ENCODE results near the gene CCM2. TPM values are rescaled to one million over a fixed set of nuclear protein-coding genes. Genes with fewer than 3 reads are reported as not detected.

CCM2 gene
- total RNA-seq, 4 donors from 2014 or later, result 35.8 to 62.0 (median 51.9) TPM

- ATAC-seq, result no peak
- Histone ChIP-seq H3K36me3 (peaks cover 2 to 79% of the 10 kb centered on the region in 2 donors), H3K27ac (no peak overlapping the region), H3K9me3 (no peaks in the 10 kb centered on the region), H3K27me3 (no peaks in the 10 kb centered on the region), H3K4me1 (peaks cover 0 to 4% (median 0%) of the 10 kb centered on the region in 3 donors), H3K4me3 (no peak overlapping the region)
- TF ChIP-seq CTCF (IDR thresholded peaks at IDR 0.05), result no peak
- no peak for TF ChIP-seq POLR2AphosphoS5 (IDR thresholded peaks at IDR 0.05)
- no peak for TF ChIP-seq POLR2A (IDR thresholded peaks at IDR 0.05)
- no peak for TF ChIP-seq EP300 (IDR thresholded peaks at IDR 0.05)
- WGBS, 2 donors (ENCODE audit: low coverage in 1 of 2), result 90% methylated on average over 2 of the region's 13 CpGs; no CpG with 5 or more reads in 1 of the 2 donors
Observed at GRCh38 chr7:45100761-45101480, 100.9 kb downstream of the CCM2 start.

GRCh38 chr7:45101748-45102147, 101.7 kb downstream of the CCM2 start:
- no peak overlapping the region for H3K4me3 ChIP-seq

GRCh38 chr7:45102785-45103712, 103.0 kb downstream of the CCM2 start:
- H3K27me3 ChIP-seq, result no peaks in the 10 kb centered on the region
- no peaks in the 10 kb centered on the region for H3K9me3 ChIP-seq
- WGBS, 2 donors (ENCODE audit: low coverage in 1 of 2), result 81 to 91% methylated on average over 4 to 8 of the region's 14 CpGs
- no peak overlapping the region for H3K27ac ChIP-seq
- no peak overlapping the region for H3K4me3 ChIP-seq
- no peak for ATAC-seq
- H3K36me3 ChIP-seq, result peaks cover 2 to 100% of the 10 kb centered on the region in 2 donors
- H3K4me1 ChIP-seq, result peaks cover 0 to 25% (median 5%) of the 10 kb centered on the region in 3 donors
- TF ChIP-seq CTCF (IDR thresholded peaks at IDR 0.05) (no peak), EP300 (IDR thresholded peaks at IDR 0.05) (no peak), POLR2AphosphoS5 (IDR thresholded peaks at IDR 0.05) (no peak), POLR2A (IDR thresholded peaks at IDR 0.05) (no peak)

More at GRCh38 chr7:45101748-45102147, 101.7 kb downstream of the CCM2 start:
- no peaks in the 10 kb centered on the region for H3K9me3 ChIP-seq
- no peak overlapping the region for H3K27ac ChIP-seq
- no peaks in the 10 kb centered on the region for H3K27me3 ChIP-seq
- ATAC-seq, result no peak
- H3K36me3 ChIP-seq, result peaks cover 2 to 87% of the 10 kb centered on the region in 2 donors
- TF ChIP-seq POLR2A (IDR thresholded peaks at IDR 0.05) (no peak), POLR2AphosphoS5 (IDR thresholded peaks at IDR 0.05) (no peak)
- 100% methylated on average over 2 of the region's 12 CpGs; no CpG with 5 or more reads in 1 of the 2 donors for WGBS, 2 donors (ENCODE audit: low coverage in 1 of 2)
- H3K4me1 ChIP-seq, result peaks cover 0 to 12% (median under 1%) of the 10 kb centered on the region in 3 donors

- Histone ChIP-seq H3K27me3 (no peaks in the 10 kb centered on the region), H3K9me3 (no peaks in the 10 kb centered on the region), H3K4me3 (no peak overlapping the region), H3K36me3 (peaks cover 2 to 100% of the 10 kb centered on the region in 2 donors), H3K27ac (no peak overlapping the region), H3K4me1 (peaks cover 0 to 37% (median 13%) of the 10 kb centered on the region in 3 donors)
- TF ChIP-seq EP300 (IDR thresholded peaks at IDR 0.05) (no peak), POLR2A (IDR thresholded peaks at IDR 0.05) (no peak), CTCF (IDR thresholded peaks at IDR 0.05) (no peak), POLR2AphosphoS5 (IDR thresholded peaks at IDR 0.05) (no peak)
- ATAC-seq, result no peak
- WGBS, 2 donors (ENCODE audit: low coverage in 1 of 2), result 85% methylated on average over 4 of the region's 17 CpGs; no CpG with 5 or more reads in 1 of the 2 donors
Observed at GRCh38 chr7:45103958-45104843, 104.2 kb downstream of the CCM2 start.
